GM12878 (cell line): Measurements from ENCODE around the gene EFCAB8. TPM values are rescaled to one million over a fixed set of nuclear protein-coding genes. Genes with fewer than 3 reads are reported as not detected.

Experiments used
- ATAC-seq: fragments of 200-7000 bp; cut with Tn5 transposase; 3 replicates; pipeline ENCODE4 v1.9.1; 2020; ENCODE audit warnings: mild to moderate bottlenecking, moderate library complexity
- BruUV-seq: library from RNA; stranded (reverse); fragments of 400-500 nt; replicated peaks from 2 replicates; lab custom pipeline; 2021; lab: Mats Ljungman, UMichigan
- CTCF ChIA-PET: fragments of 300-600 bp; sonication (Branson Sonifier 250); formaldehyde crosslinking; extraction: SDS; loops from one replicate; lab custom pipeline; 2021; ENCODE audit warnings: inconsistent platforms; lab: Yijun Ruan, JAX
- POLR2A ChIA-PET: fragments of 350-600 bp; formaldehyde crosslinking; extraction: SDS; loops from one replicate; lab custom pipeline; 2021; ENCODE audit warnings: inconsistent platforms; lab: Charles Lee
- RAD21 ChIA-PET: fragments of 300-600 bp; sonication (Branson Sonifier 250); formaldehyde crosslinking; loops from one replicate; lab custom pipeline; 2023; ENCODE audit warnings: antibody characterized with exemption; ENCODE audit not compliant: unreplicated experiment; lab: Charles Lee
- SMC1A ChIA-PET: fragments of 300-600 bp; sonication (Branson Sonifier 250); formaldehyde crosslinking; loops from one replicate; lab custom pipeline; 2023; ENCODE audit not compliant: unreplicated experiment, uncharacterized antibody; lab: Charles Lee
- DNase-seq: peaks from one replicate; pipeline ENCODE4 v3.0.0-alpha.2; 2011; ENCODE audit warnings: low read depth, low spot score
- FAIRE-seq: peaks from 3 replicates; lab custom pipeline; 2011; peaks lifted over from hg19 to GRCh38; lab: Jason Lieb, UNC
- H2AFZ ChIP-seq: 2 replicates; pipeline ENCODE4 v1.6.0; 2011; ENCODE audit warnings: low read depth, low read length, control low read depth; ENCODE audit not compliant: control insufficient read depth
- H3K27ac ChIP-seq: 2 replicates; pipeline ENCODE4 v1.5.1; 2011; ENCODE audit warnings: control low read depth; ENCODE audit not compliant: control insufficient read depth, insufficient read depth
- H3K27me3 ChIP-seq, 2 experiments: replicated peaks in 1 of 2; 2 replicates each; pipeline versions ENCODE4 v1.6.0 to v1.6.1; 2011; ENCODE audit warnings: low read length in 1 of 2; ENCODE audit not compliant: control insufficient read depth in 2 of 2, insufficient read depth in 2 of 2
- H3K36me3 ChIP-seq, 2 experiments: 2 replicates each; pipeline ENCODE4 v1.5.1; 2011; ENCODE audit warnings: low read length in 1 of 2; ENCODE audit not compliant: control insufficient read depth in 2 of 2, insufficient read depth in 2 of 2
- H3K4me1 ChIP-seq: 2 replicates; pipeline ENCODE4 v1.6.1; 2011; ENCODE audit warnings: mild to moderate bottlenecking, low read length, moderate library complexity, mixed read lengths; ENCODE audit not compliant: control insufficient read depth, insufficient read depth
- H3K4me2 ChIP-seq: 2 replicates; pipeline ENCODE4 v1.6.0; 2011; ENCODE audit warnings: control low read depth; ENCODE audit not compliant: control insufficient read depth, insufficient read depth
- H3K4me3 ChIP-seq: fragments of 200-600 bp; sonication (generic); 2 replicates; pipeline ENCODE4 v1.5.1; 2016
- H3K79me2 ChIP-seq: 2 replicates; pipeline ENCODE4 v1.6.0; 2011; ENCODE audit warnings: low read length; ENCODE audit not compliant: control insufficient read depth, insufficient read depth
- H3K9ac ChIP-seq: 2 replicates; pipeline ENCODE4 v1.8.0; 2011; ENCODE audit warnings: low read length, control low read depth, mixed read lengths; ENCODE audit not compliant: control insufficient read depth, insufficient read depth
- H3K9me3 ChIP-seq: replicated peaks from 3 replicates; pipeline ENCODE4 v1.5.1; 2011; ENCODE audit warnings: mild to moderate bottlenecking, low read length; ENCODE audit not compliant: control insufficient read depth, insufficient read depth
- H4K20me1 ChIP-seq: 2 replicates; pipeline ENCODE4 v1.6.0; 2011; ENCODE audit not compliant: control insufficient read depth, insufficient read depth
- CEBPB ChIP-seq, 2 experiments: fragments of 150-350 bp in 1 of 2; IDR thresholded peaks; 2 replicates each; pipeline ENCODE4 v1.6.1; 2012 to 2014; ENCODE audit warnings: low read depth in 2 of 2, low read length in 2 of 2, borderline replicate concordance in 1 of 2, inconsistent platforms in 1 of 2
- POLR2A ChIP-seq: IDR thresholded peaks from 2 replicates; pipeline ENCODE4 v1.6.1; 2011; ENCODE audit warnings: low read depth, mild to moderate bottlenecking, low read length
- RAD21 ChIP-seq: IDR thresholded peaks from 2 replicates; pipeline ENCODE4 v1.6.1; 2011; ENCODE audit warnings: mild to moderate bottlenecking, low read depth, low read length, moderate library complexity; ENCODE audit not compliant: insufficient read depth
- SUZ12 ChIP-seq: fragments of 200-600 bp; sonication (generic); IDR thresholded peaks from one replicate; pipeline ENCODE4 v1.6.1; 2018; ENCODE audit warnings: antibody characterized with exemption, mild to moderate bottlenecking; ENCODE audit not compliant: unreplicated experiment
- WGBS: methylation state at CpG from one replicate; pipeline ENCODE4 v1.1.6; 2016; ENCODE audit warnings: low lambda C conversion rate; ENCODE audit not compliant: insufficient replicate concordance, insufficient coverage; ENCODE audit errors: missing lambda C conversion rate; 5-methylcytosine and 5-hydroxymethylcytosine counted together
- in situ Hi-C: fragments of 300-500 bp; cut with MboI; formaldehyde crosslinking; loops from 9 replicates; pipeline ENCODE4 v1.14.3; 2018; ENCODE audit warnings: mixed read lengths
- intact Hi-C: fragments of 100-400 bp; cut with micrococcal nuclease; formaldehyde crosslinking; loops from one replicate; pipeline ENCODE4 v1.14.2; 2022; ENCODE audit not compliant: unreplicated experiment
- polyA plus RNA-seq, 11 experiments: library from polyadenylated mRNA; depleted of rRNA in 4 of 11; unstranded in 6 of 11; stranded (reverse) in 5 of 11; fragments of >200 nt; fragmentation: Nextera tagmentation in 4 of 11; fragmentation: Illumina TruSeq in 1 of 11; extraction: Ambion mirVana in 4 of 11; extraction: Trizol in 1 of 11; gene quantifications; 1 replicate in 1 of 11; 2 replicates in 10 of 11; pipeline versions ENCODE4 v1.2.1 to v1.2.3, GENCODE V29; 2011 to 2016; ENCODE audit warnings: inconsistent platforms in 2 of 11, missing spikeins in 2 of 11, low read depth in 1 of 11
- total RNA-seq, 4 experiments: library from RNA; depleted of rRNA in 3 of 4; stranded (reverse); fragments of >200 nt in 3 of 4; fragmentation: Illumina TruSeq in 1 of 4; extraction: Trizol in 1 of 4; gene quantifications; 2 replicates each; pipeline versions ENCODE4 v1.2.1 to v1.2.3, GENCODE V29; 2013 to 2021
- TF ChIP-seq, protein P1 (sequence below): IDR thresholded peaks from 2 replicates; pipeline ENCODE4 v1.6.1; 2012; ENCODE audit warnings: low read depth, low read length, improper control_type of control experiment
- TF ChIP-seq, protein P2 (sequence below), 3 experiments: IDR thresholded peaks in 2 of 3; conservative IDR thresholded peaks in 1 of 3; 2 replicates each; pipeline ENCODE4 v1.5.1; 2011; ENCODE audit warnings: low read depth in 3 of 3, low read length in 3 of 3, mild to moderate bottlenecking in 3 of 3, control low read depth in 2 of 3, moderate library complexity in 2 of 3, inconsistent platforms in 1 of 3, mixed read lengths in 1 of 3; ENCODE audit not compliant: control insufficient read depth in 2 of 3, insufficient read depth in 1 of 3; ENCODE audit errors: extremely low read depth in 1 of 3

The EFCAB8 gene
- total and polyA plus RNA-seq, 10 of the 15 experiments (the other 5 are each of a cell fraction or from before 2014, with no cell fraction given), result 0.04 to 0.18 (median 0.06) TPM; not detected in 4

DNA sequence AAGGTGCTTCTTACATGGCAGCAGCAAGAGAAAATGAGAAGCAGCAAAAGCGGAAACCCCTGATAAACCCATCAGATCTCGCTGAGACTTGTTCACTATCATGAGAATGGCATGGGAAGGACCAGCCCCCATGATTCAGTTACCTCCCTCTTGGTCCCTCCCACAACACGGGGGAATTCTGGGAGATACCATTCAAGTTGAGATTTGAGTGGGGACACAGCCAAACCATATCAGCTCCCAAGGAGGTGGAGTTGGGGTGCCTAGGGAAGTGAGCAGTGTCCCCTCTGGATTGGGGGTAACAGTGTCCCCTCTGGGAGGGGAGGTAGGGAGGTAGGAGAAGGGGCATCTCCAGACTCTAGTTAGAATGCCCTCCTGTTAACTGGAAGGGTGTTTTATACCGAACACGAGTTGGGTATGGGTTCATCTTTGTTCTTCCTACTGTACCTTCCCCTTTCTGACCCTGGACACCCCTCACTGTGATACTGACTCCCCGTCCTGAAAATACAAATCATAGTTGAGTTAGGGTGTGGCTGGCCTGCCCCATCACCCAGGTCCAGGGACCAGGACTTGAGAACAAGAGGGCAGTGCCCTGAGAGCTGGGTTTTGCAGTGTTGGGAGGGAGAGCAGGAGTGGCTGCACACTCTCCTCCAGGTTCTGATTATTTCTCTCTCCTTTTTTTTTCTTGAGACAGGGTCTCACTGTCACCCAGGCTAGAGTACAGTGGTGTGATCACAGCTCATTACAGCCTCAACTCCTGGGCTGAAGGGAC lies 62.0 kb downstream of the EFCAB8 start:
- in situ Hi-C loops (no loop called here), intact Hi-C loops (no loop called here)
- Histone ChIP-seq H3K4me3 (no peak overlapping the region), H3K27me3 (peaks cover 0 to 2% of the 10 kb centered on the region in 2 experiments; a peak in 2 of 4 replicates), H3K27ac (no peak overlapping the region), H3K4me2 (no peak overlapping the region), H3K4me1 (no peaks in the 10 kb centered on the region), H3K36me3 (no peaks in the 10 kb centered on the region), H3K79me2 (no peaks in the 10 kb centered on the region), H2AFZ (no peak overlapping the region), H4K20me1 (no peaks in the 10 kb centered on the region), H3K9ac (no peak overlapping the region), H3K9me3 (no peaks in the 10 kb centered on the region; the same call in 1 of the 3 replicates)
- DNase-seq (no peak), FAIRE-seq (no peak), ATAC-seq (no peak)
- CTCF ChIA-PET, result no interaction called here
- BruUV-seq, result no TSS peak
- TF ChIP-seq CEBPB (IDR thresholded peaks at IDR 0.05; ENCODE audit: borderline replicate concordance in 1 of 2, low read depth in 2 of 2, low read length in 2 of 2), result no peak
- TF ChIP-seq POLR2A, result no peak
- TF ChIP-seq, protein P1, sequence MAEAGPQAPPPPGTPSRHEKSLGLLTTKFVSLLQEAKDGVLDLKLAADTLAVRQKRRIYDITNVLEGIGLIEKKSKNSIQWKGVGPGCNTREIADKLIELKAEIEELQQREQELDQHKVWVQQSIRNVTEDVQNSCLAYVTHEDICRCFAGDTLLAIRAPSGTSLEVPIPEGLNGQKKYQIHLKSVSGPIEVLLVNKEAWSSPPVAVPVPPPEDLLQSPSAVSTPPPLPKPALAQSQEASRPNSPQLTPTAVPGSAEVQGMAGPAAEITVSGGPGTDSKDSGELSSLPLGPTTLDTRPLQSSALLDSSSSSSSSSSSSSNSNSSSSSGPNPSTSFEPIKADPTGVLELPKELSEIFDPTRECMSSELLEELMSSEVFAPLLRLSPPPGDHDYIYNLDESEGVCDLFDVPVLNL, result no peak
- no peak for TF ChIP-seq RAD21
- TF ChIP-seq SUZ12, result no peak
- TF ChIP-seq, protein P2, sequence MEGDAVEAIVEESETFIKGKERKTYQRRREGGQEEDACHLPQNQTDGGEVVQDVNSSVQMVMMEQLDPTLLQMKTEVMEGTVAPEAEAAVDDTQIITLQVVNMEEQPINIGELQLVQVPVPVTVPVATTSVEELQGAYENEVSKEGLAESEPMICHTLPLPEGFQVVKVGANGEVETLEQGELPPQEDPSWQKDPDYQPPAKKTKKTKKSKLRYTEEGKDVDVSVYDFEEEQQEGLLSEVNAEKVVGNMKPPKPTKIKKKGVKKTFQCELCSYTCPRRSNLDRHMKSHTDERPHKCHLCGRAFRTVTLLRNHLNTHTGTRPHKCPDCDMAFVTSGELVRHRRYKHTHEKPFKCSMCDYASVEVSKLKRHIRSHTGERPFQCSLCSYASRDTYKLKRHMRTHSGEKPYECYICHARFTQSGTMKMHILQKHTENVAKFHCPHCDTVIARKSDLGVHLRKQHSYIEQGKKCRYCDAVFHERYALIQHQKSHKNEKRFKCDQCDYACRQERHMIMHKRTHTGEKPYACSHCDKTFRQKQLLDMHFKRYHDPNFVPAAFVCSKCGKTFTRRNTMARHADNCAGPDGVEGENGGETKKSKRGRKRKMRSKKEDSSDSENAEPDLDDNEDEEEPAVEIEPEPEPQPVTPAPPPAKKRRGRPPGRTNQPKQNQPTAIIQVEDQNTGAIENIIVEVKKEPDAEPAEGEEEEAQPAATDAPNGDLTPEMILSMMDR (IDR thresholded peaks at IDR 0.05 in 2 of 3, conservative IDR thresholded peaks at IDR 0.05 in 1 of 3; ENCODE audit: control insufficient read depth in 2 of 3, extremely low read depth in 1 of 3, insufficient read depth in 1 of 3, low read depth in 3 of 3, low read length in 3 of 3), result no peak
- POLR2A ChIA-PET, result no interaction called here
- 29% methylated on average over 6 of the region's 6 CpGs for WGBS
- RAD21 ChIA-PET, result no interaction called here
- SMC1A ChIA-PET, result no interaction called here
